T-cell (primary cell): ENCODE data around the gene PLXNA2. TPM values are rescaled to one million over a fixed set of nuclear protein-coding genes. Genes with fewer than 3 reads are reported as not detected.

Experiments used
- ATAC-seq, 4 experiments: fragments of 200-7000 bp in 3 of 4; fragments of 150-1000 bp in 1 of 4; cut with Tn5 transposase; replicated peaks in 1 of 4; 1 replicate in 3 of 4; 2 replicates in 1 of 4; pipeline ENCODE4 v1.10.0; 2021; ENCODE audit warnings: moderate library complexity in 3 of 4, mild to moderate bottlenecking in 2 of 4, moderate number of reproducible peaks in 1 of 4
- CTCF ChIA-PET, 2 donors: fragments of 300-600 bp; sonication (Branson Sonifier 250); formaldehyde crosslinking; loops; one replicate each; lab custom pipeline; 2022; ENCODE audit warnings: antibody characterized with exemption in 2 of 2; lab: Charles Lee
- POLR2A ChIA-PET, 2 donors: fragments of 300-600 bp; sonication (Branson Sonifier 250); formaldehyde crosslinking; loops; one replicate each; lab custom pipeline; 2022; ENCODE audit warnings: antibody characterized with exemption in 2 of 2; lab: Charles Lee
- DNase-seq, 35 experiments: peaks; one replicate each; pipeline versions ENCODE4 v3.0.0 to v3.0.0-alpha.2; 2013 to 2023
- H3K27ac ChIP-seq: one replicate; pipeline ENCODE4 v1.5.1; 2013; ENCODE audit warnings: low read length
- H3K27me3 ChIP-seq, 2 experiments: replicated peaks in 1 of 2; 1 replicate in 1 of 2; 2 replicates in 1 of 2; pipeline versions ENCODE4 v1.6.1 to v1.7.0; 2013; ENCODE audit warnings: low read length in 1 of 2, mixed read lengths in 1 of 2; ENCODE audit not compliant: control insufficient read depth in 2 of 2, insufficient read depth in 2 of 2; ENCODE audit errors: extremely low read depth in 1 of 2
- H3K36me3 ChIP-seq, 2 donors: 1 replicate in 1 of 2; 2 replicates in 1 of 2; pipeline versions ENCODE4 v1.6.1 to v1.7.0; 2013; ENCODE audit warnings: low read length in 1 of 2; ENCODE audit not compliant: control insufficient read depth in 2 of 2, insufficient read depth in 1 of 2; ENCODE audit errors: extremely low read depth in 1 of 2
- H3K4me1 ChIP-seq, 2 experiments: 1 replicate in 1 of 2; 2 replicates in 1 of 2; pipeline versions ENCODE4 v1.6.1 to v1.7.0; 2013; ENCODE audit warnings: low read length in 2 of 2, mixed read lengths in 1 of 2; ENCODE audit not compliant: insufficient read depth in 2 of 2, control insufficient read depth in 1 of 2; ENCODE audit errors: extremely low read depth in 1 of 2
- H3K4me3 ChIP-seq, 2 donors: 1 replicate in 1 of 2; 2 replicates in 1 of 2; pipeline versions ENCODE4 v1.5.1 to v1.7.0; 2013; ENCODE audit warnings: mild to moderate bottlenecking in 2 of 2, low read length in 1 of 2, moderate library complexity in 1 of 2; ENCODE audit not compliant: control insufficient read depth in 1 of 2; ENCODE audit errors: extremely low read depth in 1 of 2
- H3K9me3 ChIP-seq: 2 replicates; pipeline ENCODE4 v1.7.0; 2013
- H3K27ac Mint-ChIP-seq, 2 donors: one replicate each; pipeline ENCODE4 v1.8.0; 2020 to 2021; ENCODE audit warnings: mild to moderate bottlenecking in 2 of 2, mixed read lengths in 2 of 2
- H3K27me3 Mint-ChIP-seq, 2 donors: one replicate each; pipeline ENCODE4 v1.8.0; 2021 to 2022; ENCODE audit warnings: mixed read lengths in 2 of 2
- H3K36me3 Mint-ChIP-seq: one replicate; pipeline ENCODE4 v1.8.0; 2021; ENCODE audit warnings: mixed read lengths
- H3K4me1 Mint-ChIP-seq, 3 donors: one replicate each; pipeline ENCODE4 v1.8.0; 2020 to 2022; ENCODE audit warnings: mixed read lengths in 3 of 3, mild to moderate bottlenecking in 1 of 3
- H3K4me3 Mint-ChIP-seq, 3 donors: one replicate each; pipeline ENCODE4 v1.8.0; 2020 to 2022; ENCODE audit warnings: mild to moderate bottlenecking in 3 of 3, mixed read lengths in 3 of 3, moderate library complexity in 3 of 3
- H3K9me3 Mint-ChIP-seq, 3 donors: one replicate each; pipeline ENCODE4 v1.8.0; 2020 to 2022; ENCODE audit warnings: mixed read lengths in 3 of 3
- WGBS: methylation state at CpG from one replicate; pipeline ENCODE4 v1.1.5; 2013; ENCODE audit warnings: missing lambda C conversion rate; ENCODE audit not compliant: insufficient coverage; 5-methylcytosine and 5-hydroxymethylcytosine counted together
- total RNA-seq, 35 experiments: library from RNA in 6 of 35; stranded (reverse) in 6 of 35; fragments of 120-200 nt in 1 of 35; gene quantifications; one replicate each; pipeline versions ENCODE4 v1.2.1 to v1.2.4 and lab custom pipeline; 2013 to 2026

PLXNA2 gene
- total RNA-seq, 5 donors from 2014 or later (not counting 1 experiment from before 2014, with no cell fraction given), result 1.3 to 2.6 (median 2.2) TPM

DNA sequence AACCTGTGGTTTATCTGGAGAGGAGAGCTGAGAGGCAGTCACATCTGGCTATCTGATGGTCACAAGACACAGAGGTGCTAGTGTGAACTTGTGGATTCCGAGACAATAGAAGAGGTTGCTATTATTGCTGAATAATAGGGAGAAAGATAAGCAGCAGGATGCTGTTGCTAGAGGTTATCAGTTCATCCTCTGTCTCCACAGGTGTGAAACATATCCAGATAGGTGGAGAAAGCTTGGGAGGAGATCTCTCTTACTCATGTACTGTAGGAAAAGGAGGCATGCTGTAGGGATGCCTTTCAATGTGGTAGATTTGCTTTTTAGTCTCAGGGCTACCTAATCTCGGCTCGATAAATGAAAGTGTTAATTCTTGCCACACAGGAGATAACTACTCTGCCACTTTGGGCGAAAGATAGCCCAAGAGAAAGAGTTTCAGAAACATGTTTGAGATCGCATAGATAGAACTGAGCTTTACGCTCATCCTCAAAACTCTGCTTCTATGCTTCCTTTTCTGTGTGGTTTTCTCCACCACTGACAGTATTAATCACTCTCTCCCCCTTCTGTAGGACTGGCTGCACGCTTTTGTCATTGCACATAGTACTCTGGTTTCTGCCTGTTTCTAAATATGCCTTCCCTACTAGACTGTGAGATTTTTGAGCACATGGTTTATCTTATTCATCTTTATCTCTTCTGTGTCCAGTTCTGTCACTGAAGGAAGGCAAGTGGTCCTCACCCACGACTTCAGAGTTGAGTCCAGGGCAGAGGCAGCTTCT lies 36.7 kb upstream of the PLXNA2 start:
- no peak overlapping the region for H3K27ac Mint-ChIP-seq
- H3K9me3 Mint-ChIP-seq, result no peaks in the 10 kb centered on the region

DNA sequence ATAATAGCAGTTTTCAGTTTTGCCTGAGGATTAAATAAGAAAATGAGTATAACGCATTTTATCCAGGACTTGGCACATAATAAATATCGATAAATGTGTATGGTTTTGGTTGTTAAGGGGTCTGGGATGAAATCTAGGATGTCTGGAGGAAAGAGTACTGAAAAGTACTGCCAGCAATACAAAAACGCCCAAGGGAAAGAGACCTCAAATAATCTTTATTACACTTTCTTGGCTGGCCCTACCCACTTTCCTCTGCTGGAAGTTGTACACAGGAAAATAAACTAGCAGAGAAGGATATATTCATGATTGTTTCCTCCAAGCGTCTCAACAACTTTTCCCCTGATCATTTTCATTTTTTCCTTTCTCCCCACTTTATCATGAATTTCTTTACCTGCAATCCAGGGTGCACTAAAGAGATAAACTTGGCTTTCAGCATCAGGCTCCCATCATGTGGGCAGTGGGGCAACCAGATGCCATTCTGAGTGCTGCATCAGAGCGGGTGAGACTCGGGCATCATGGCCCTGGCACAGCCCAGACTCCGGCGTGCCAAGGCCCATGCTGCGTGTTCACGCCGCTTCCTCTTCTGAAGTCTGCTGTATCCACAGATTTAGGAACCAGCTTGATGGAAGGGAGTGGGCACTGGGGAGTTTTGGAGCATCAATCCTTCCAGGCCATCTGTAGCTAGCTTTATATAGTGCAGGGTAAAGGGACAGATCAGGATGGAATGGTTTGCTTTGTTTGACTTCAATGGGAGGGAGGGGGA lies 35.8 kb upstream of the PLXNA2 start:
- ChIA-PET POLR2A (no interaction called here), CTCF (no interaction called here)
- Histone ChIP-seq H3K27ac (no peak overlapping the region), H3K4me3 (no peak overlapping the region), H3K36me3 (no peaks in the 10 kb centered on the region), H3K4me1 (no peaks in the 10 kb centered on the region), H3K27me3 (peaks cover 0 to 5% of the 10 kb centered on the region in 2 experiments), H3K9me3 (no peaks in the 10 kb centered on the region)
- no peak for ATAC-seq
- peaks cover 26 to 46% of the 10 kb centered on the region in 2 donors for H3K27me3 Mint-ChIP-seq
- no peak overlapping the region for H3K4me3 Mint-ChIP-seq
- no peaks in the 10 kb centered on the region for H3K4me1 Mint-ChIP-seq
- H3K36me3 Mint-ChIP-seq, result no peaks in the 10 kb centered on the region
- WGBS, result 94% methylated on average over 9 of the region's 11 CpGs
- DNase-seq, result no peak
- no peaks in the 10 kb centered on the region for H3K9me3 Mint-ChIP-seq
- no peak overlapping the region for H3K27ac Mint-ChIP-seq

More for the DNA sequence above, 36.7 kb upstream of the PLXNA2 start:
- ATAC-seq (no peak), DNase-seq (no peak)
- WGBS, result 29% methylated on average over 1 of the region's 8 CpGs
- Histone ChIP-seq H3K36me3 (no peaks in the 10 kb centered on the region), H3K9me3 (no peaks in the 10 kb centered on the region), H3K4me3 (no peak overlapping the region), H3K27ac (no peak overlapping the region), H3K27me3 (peaks cover 0 to 5% of the 10 kb centered on the region in 2 experiments), H3K4me1 (no peaks in the 10 kb centered on the region)
- ChIA-PET CTCF (no interaction called here), POLR2A (no interaction called here)
- Mint-ChIP-seq H3K4me1 (no peaks in the 10 kb centered on the region), H3K4me3 (no peak overlapping the region), H3K27me3 (peaks cover 23 to 40% of the 10 kb centered on the region in 2 donors), H3K36me3 (no peaks in the 10 kb centered on the region)

DNA sequence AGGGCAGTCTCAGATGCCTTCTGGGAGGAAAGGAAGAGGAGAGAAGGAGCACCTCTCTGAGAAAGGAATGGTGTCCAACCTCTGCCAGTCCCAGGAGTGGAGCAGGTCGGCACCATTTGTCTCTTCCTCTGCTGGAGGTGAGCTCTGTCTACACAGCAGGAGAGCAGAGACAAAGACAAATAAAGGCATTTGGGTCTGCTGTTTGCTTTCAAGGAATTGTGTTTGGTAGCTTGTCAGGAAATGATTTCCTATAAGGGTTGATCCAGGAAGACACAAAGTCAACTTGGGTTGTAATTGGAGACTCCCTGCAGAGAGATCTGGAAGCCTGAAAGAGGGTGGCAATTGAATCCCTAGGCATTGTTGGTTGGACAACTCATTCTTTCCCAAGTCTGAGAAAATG lies 34.5 kb upstream of the PLXNA2 start:
- Histone ChIP-seq H3K36me3 (no peaks in the 10 kb centered on the region), H3K27me3 (peaks cover 0 to 13% of the 10 kb centered on the region in 2 experiments), H3K9me3 (no peaks in the 10 kb centered on the region), H3K27ac (no peak overlapping the region), H3K4me3 (no peak overlapping the region), H3K4me1 (no peaks in the 10 kb centered on the region)
- Mint-ChIP-seq H3K36me3 (no peaks in the 10 kb centered on the region), H3K4me1 (no peaks in the 10 kb centered on the region), H3K4me3 (no peak overlapping the region), H3K27me3 (peaks cover 34 to 47% of the 10 kb centered on the region in 2 donors), H3K9me3 (no peaks in the 10 kb centered on the region), H3K27ac (no peak overlapping the region)
- 88% methylated on average over 1 of the region's 1 CpG for WGBS
- DNase-seq (no peak), ATAC-seq (no peak)
- ChIA-PET POLR2A (no interaction called here), CTCF (interaction anchor here in 1 of 2 donors (0.6 kb wide), 1 partner anchor 10 kb away, joined by 3 read pairs; no protein-coding TSS in a partner anchor)

DNA sequence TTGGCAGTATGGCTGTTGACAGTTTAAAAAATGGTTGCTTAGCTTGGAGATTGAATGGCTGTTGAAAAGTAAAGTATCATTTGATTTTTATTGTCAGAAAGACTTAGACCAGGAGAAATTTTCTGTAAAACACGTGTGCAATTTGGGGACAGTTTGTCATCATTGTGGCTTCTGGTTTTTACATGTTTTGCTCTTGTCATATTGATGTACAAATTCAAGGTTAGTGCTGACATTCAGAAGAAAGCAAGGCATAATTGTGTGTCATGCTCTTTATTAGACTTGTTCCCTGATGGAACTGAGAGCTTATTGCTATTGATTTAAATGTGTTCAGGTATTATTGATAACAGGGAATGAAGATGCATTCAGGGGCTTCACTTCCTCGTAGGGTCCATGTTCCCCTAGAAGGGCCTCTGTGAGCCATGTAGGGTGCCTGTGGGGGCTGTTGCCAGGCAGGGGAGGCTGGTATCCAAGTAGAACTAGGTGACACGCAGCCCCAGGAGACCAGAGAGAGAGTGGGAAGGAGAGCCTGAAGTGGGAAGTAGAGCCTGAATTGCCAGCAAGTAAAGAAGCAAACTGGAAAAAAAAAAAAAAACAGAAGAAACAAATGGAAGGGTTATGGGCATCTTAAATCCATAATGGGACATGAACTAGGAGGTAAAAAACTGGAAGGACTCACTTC lies 32.7 kb upstream of the PLXNA2 start:
- Mint-ChIP-seq H3K9me3 (no peaks in the 10 kb centered on the region), H3K27me3 (peaks cover 32 to 48% of the 10 kb centered on the region in 2 donors), H3K36me3 (no peaks in the 10 kb centered on the region), H3K27ac (no peak overlapping the region), H3K4me1 (no peaks in the 10 kb centered on the region), H3K4me3 (no peak overlapping the region)
- no peak for DNase-seq
- no peak for ATAC-seq
- Histone ChIP-seq H3K4me3 (no peak overlapping the region), H3K27ac (no peak overlapping the region), H3K27me3 (peaks cover 0 to 15% of the 10 kb centered on the region in 2 experiments), H3K4me1 (no peaks in the 10 kb centered on the region), H3K9me3 (no peaks in the 10 kb centered on the region), H3K36me3 (no peaks in the 10 kb centered on the region)
- 72% methylated on average over 3 of the region's 3 CpGs for WGBS
- ChIA-PET CTCF (interaction anchor here in 1 of 2 donors (0.7 kb wide), 1 partner anchor 39 kb away, joined by 3 read pairs; no protein-coding TSS in a partner anchor), POLR2A (no interaction called here)

DNA sequence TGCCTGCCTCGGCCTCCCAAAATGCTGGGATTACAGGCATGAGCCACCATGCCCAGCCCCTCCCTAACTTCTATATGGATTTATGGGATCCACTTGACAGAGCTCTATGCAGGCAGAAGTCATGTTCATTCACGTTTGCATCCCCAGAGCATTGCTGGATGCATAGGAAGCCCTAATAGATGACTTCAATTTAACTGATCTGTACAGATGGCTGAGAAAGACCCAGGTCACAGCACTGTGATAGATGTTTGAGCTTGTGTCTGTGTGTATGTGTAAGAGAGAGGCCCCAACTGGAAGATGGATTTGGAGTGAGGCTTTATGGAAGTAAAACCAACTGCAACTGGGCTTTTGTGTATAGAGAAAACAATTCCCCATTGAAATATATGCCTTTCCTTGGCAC lies 30.9 kb upstream of the PLXNA2 start:
- H3K27ac Mint-ChIP-seq, result no peak overlapping the region

DNA sequence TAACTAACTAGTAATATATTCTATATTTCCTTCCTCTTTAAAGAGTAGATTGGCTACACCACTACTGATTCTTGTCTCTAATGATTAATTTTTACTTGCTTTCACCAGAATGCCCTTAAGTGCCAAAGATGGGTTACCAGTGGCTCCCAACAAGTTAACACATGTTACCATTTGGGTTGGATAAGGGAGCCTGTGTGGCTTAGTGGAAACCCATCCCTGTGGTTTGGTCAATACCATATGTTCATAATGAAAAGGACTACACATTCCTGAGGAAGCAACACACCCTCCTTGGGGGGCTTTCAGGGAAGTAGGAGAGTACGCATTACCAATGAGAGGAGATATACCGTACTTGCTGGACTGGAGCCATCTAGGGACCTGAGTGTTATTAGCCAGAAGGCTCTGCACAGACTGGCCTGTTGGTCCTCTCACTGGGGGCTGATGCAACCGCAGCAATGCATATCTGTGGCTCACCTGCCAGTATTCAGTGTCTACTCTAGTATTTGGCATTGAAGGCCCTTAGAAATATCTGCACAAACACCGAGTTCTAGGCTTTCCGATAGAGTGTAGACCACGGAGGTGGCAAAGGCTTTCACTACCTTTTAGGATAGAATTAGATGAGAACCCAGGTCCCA lies 29.3 kb upstream of the PLXNA2 start:
- Histone ChIP-seq H3K9me3 (no peaks in the 10 kb centered on the region), H3K27ac (no peak overlapping the region), H3K27me3 (peaks cover 2 to 22% of the 10 kb centered on the region in 2 experiments), H3K4me3 (no peak overlapping the region), H3K4me1 (no peaks in the 10 kb centered on the region), H3K36me3 (no peaks in the 10 kb centered on the region)
- no peaks in the 10 kb centered on the region for H3K4me1 Mint-ChIP-seq
- DNase-seq, result no peak
- no peaks in the 10 kb centered on the region for H3K36me3 Mint-ChIP-seq
- WGBS, result 79% methylated on average over 3 of the region's 6 CpGs
- ATAC-seq, result no peak
- no peak overlapping the region for H3K27ac Mint-ChIP-seq
- ChIA-PET POLR2A (no interaction called here), CTCF (no interaction called here)
- H3K9me3 Mint-ChIP-seq, result no peaks in the 10 kb centered on the region
- no peak overlapping the region for H3K4me3 Mint-ChIP-seq
- H3K27me3 Mint-ChIP-seq, result peaks cover 54 to 58% of the 10 kb centered on the region in 2 donors

More for the DNA sequence above, 30.9 kb upstream of the PLXNA2 start:
- ChIA-PET POLR2A (no interaction called here), CTCF (no interaction called here)
- peaks cover 40 to 48% of the 10 kb centered on the region in 2 donors for H3K27me3 Mint-ChIP-seq
- 29% methylated on average over 1 of the region's 2 CpGs for WGBS
- ATAC-seq, result no peak
- no peaks in the 10 kb centered on the region for H3K4me1 ChIP-seq
- DNase-seq, result no peak
- H3K4me3 ChIP-seq, result no peak overlapping the region
- no peak overlapping the region for H3K27ac ChIP-seq
- no peaks in the 10 kb centered on the region for H3K9me3 Mint-ChIP-seq
- no peaks in the 10 kb centered on the region for H3K36me3 Mint-ChIP-seq
- no peaks in the 10 kb centered on the region for H3K9me3 ChIP-seq
- no peaks in the 10 kb centered on the region for H3K36me3 ChIP-seq
- no peaks in the 10 kb centered on the region for H3K4me1 Mint-ChIP-seq
- H3K27me3 ChIP-seq, result peaks cover 0 to 13% of the 10 kb centered on the region in 2 experiments
- H3K4me3 Mint-ChIP-seq, result no peak overlapping the region
